Measurements from ENCODE around the gene CCL13. TPM values are rescaled to one million over a fixed set of nuclear protein-coding genes. Genes with fewer than 3 reads are reported as not detected.

CCL13 gene
- polyA plus RNA-seq, 1 of the 3 experiments (the other 2 are of a cell fraction), result not detected

DNA sequence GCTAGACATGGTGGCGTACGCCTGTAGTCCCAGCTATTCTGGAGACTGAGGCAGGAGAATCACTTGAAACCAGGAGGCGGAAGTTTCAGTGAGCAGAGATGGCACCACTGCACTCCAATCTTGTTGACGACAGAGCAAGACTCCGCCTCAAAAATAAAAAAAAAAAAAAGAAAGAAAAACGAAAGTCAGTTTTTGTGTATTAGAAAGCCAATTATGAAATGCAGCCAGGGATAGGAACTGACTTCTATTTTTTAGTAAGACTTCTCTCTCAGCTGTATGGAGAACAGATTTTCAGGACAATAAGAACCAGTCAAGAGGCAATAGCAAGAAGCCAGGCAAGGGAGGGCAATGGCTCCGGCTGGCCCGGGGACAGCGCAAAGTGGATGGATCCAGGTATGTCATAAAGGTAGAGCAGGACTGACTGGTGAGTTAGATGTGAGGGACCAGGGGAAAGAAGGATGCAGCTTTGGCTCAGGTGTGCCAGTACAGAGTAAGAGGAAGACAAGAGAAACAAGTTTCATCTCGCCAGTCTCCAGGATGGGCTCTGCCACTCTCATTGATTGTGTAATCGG lies 19.2 kb downstream of the CCL13 start:
- DNase-seq, result no peak
- no peak overlapping the region for H2AFZ ChIP-seq (ENCODE audit: low read depth)
- H3K9me3 ChIP-seq, result no peaks in the 10 kb centered on the region
- no peak overlapping the region for H3K9ac ChIP-seq
- no peak for TF ChIP-seq MEF2A (IDR thresholded peaks at IDR 0.05; ENCODE audit: borderline replicate concordance, low read depth)
- TF ChIP-seq, protein P1, sequence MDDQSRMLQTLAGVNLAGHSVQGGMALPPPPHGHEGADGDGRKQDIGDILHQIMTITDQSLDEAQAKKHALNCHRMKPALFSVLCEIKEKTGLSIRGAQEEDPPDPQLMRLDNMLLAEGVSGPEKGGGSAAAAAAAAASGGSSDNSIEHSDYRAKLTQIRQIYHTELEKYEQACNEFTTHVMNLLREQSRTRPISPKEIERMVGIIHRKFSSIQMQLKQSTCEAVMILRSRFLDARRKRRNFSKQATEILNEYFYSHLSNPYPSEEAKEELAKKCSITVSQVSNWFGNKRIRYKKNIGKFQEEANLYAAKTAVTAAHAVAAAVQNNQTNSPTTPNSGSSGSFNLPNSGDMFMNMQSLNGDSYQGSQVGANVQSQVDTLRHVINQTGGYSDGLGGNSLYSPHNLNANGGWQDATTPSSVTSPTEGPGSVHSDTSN (IDR thresholded peaks at IDR 0.05), result no peak
- no peak for TF ChIP-seq GABPA (IDR thresholded peaks at IDR 0.05; ENCODE audit: low read depth)
- TF ChIP-seq NFIC (IDR thresholded peaks at IDR 0.05; ENCODE audit: borderline replicate concordance), result no peak
- TF ChIP-seq RAD21 (IDR thresholded peaks at IDR 0.05; ENCODE audit: low read length), result no peak
- TF ChIP-seq NRF1 (IDR thresholded peaks at IDR 0.05; ENCODE audit: low read depth, low read length), result no peak
- TF ChIP-seq RFX5 (IDR thresholded peaks at IDR 0.05; ENCODE audit: low read length), result no peak
- no peak for TF ChIP-seq TCF12 (IDR thresholded peaks at IDR 0.05)
- TF ChIP-seq POLR2AphosphoS5 (IDR thresholded peaks at IDR 0.05; ENCODE audit: low read depth, low read length), result no peak
- TF ChIP-seq JUND (IDR thresholded peaks at IDR 0.05), result no peak
- TF ChIP-seq, protein P2, sequence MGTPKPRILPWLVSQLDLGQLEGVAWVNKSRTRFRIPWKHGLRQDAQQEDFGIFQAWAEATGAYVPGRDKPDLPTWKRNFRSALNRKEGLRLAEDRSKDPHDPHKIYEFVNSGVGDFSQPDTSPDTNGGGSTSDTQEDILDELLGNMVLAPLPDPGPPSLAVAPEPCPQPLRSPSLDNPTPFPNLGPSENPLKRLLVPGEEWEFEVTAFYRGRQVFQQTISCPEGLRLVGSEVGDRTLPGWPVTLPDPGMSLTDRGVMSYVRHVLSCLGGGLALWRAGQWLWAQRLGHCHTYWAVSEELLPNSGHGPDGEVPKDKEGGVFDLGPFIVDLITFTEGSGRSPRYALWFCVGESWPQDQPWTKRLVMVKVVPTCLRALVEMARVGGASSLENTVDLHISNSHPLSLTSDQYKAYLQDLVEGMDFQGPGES (IDR thresholded peaks at IDR 0.05; ENCODE audit: low read depth, low read length), result no peak
- no peak for TF ChIP-seq RXRA (IDR thresholded peaks at IDR 0.05; ENCODE audit: borderline replicate concordance, low read depth)
- no peak for TF ChIP-seq RCOR1 (IDR thresholded peaks at IDR 0.05; ENCODE audit: low read length)
- TF ChIP-seq, protein P3, sequence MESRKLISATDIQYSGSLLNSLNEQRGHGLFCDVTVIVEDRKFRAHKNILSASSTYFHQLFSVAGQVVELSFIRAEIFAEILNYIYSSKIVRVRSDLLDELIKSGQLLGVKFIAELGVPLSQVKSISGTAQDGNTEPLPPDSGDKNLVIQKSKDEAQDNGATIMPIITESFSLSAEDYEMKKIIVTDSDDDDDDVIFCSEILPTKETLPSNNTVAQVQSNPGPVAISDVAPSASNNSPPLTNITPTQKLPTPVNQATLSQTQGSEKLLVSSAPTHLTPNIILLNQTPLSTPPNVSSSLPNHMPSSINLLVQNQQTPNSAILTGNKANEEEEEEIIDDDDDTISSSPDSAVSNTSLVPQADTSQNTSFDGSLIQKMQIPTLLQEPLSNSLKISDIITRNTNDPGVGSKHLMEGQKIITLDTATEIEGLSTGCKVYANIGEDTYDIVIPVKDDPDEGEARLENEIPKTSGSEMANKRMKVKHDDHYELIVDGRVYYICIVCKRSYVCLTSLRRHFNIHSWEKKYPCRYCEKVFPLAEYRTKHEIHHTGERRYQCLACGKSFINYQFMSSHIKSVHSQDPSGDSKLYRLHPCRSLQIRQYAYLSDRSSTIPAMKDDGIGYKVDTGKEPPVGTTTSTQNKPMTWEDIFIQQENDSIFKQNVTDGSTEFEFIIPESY (IDR thresholded peaks at IDR 0.05; ENCODE audit: borderline replicate concordance, low read depth), result no peak
- no peak for TF ChIP-seq FOXJ3 (CRISPR knock-in tag; IDR thresholded peaks at IDR 0.05)
- no peak for TF ChIP-seq CHD2 (IDR thresholded peaks at IDR 0.05; ENCODE audit: low read length, partially characterized antibody)
- TF ChIP-seq, protein P4, sequence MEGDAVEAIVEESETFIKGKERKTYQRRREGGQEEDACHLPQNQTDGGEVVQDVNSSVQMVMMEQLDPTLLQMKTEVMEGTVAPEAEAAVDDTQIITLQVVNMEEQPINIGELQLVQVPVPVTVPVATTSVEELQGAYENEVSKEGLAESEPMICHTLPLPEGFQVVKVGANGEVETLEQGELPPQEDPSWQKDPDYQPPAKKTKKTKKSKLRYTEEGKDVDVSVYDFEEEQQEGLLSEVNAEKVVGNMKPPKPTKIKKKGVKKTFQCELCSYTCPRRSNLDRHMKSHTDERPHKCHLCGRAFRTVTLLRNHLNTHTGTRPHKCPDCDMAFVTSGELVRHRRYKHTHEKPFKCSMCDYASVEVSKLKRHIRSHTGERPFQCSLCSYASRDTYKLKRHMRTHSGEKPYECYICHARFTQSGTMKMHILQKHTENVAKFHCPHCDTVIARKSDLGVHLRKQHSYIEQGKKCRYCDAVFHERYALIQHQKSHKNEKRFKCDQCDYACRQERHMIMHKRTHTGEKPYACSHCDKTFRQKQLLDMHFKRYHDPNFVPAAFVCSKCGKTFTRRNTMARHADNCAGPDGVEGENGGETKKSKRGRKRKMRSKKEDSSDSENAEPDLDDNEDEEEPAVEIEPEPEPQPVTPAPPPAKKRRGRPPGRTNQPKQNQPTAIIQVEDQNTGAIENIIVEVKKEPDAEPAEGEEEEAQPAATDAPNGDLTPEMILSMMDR (IDR thresholded peaks at IDR 0.05), result no peak
- H3K4me2 ChIP-seq, result no peak overlapping the region
- no peaks in the 10 kb centered on the region for H3F3A ChIP-seq (replicated peaks; ENCODE audit: insufficient read depth)
- no peaks in the 10 kb centered on the region for H4K20me1 ChIP-seq (ENCODE audit: insufficient read depth)
- H3K79me2 ChIP-seq (ENCODE audit: insufficient read depth), result no peaks in the 10 kb centered on the region
- ChIA-PET CTCF (interaction anchor here (2.7 kb wide), 1 partner anchor 14 kb away, joined by 14 read pairs; no protein-coding TSS in a partner anchor), POLR2A (no interaction called here)
- H3K27ac ChIP-seq (ENCODE audit: low read depth in 2 of 2, low read length in 1 of 2), result no peak overlapping the region
- H3K4me3 ChIP-seq (ENCODE audit: low read depth in 2 of 2, low read length in 1 of 2), result no peak overlapping the region
- no peaks in the 10 kb centered on the region for H3K9me2 ChIP-seq
- H3K4me1 ChIP-seq (ENCODE audit: control insufficient read depth in 1 of 2, insufficient read depth in 2 of 2, low read depth in 1 of 2, low read length in 1 of 2), result no peaks in the 10 kb centered on the region
- 64% methylated on average over 11 of the region's 11 CpGs for WGBS (ENCODE audit: low lambda C conversion rate)
- no peaks in the 10 kb centered on the region for H3K36me3 ChIP-seq (replicated peaks in 1 of 2; ENCODE audit: control insufficient read depth in 1 of 2, insufficient read depth in 2 of 2, low read length in 1 of 2)
- H3K27me3 ChIP-seq (ENCODE audit: insufficient read depth), result no peaks in the 10 kb centered on the region; the same call in 1 of the 2 replicates
